ENCODE data around the gene SHISA6.

SHISA6 gene

GRCh38 chr17:11240841-11241610 is at the start of gene SHISA6:
Gene SHISA6, plus strand, starts transcription at chr17:11241213.
- DNase-seq, result no peak

- DNase-seq, result no peak
Measured at GRCh38 chr17:11195801-11196200, 45.2 kb upstream of the SHISA6 start.

GRCh38 chr17:11204991-11205390 is 36.0 kb upstream of the SHISA6 start:
- no peak for DNase-seq

GRCh38 chr17:11205659-11206058 is 35.4 kb upstream of the SHISA6 start:
- DNase-seq, result no peak

- no peak for DNase-seq
Measured at GRCh38 chr17:11209906-11210305, 31.1 kb upstream of the SHISA6 start.

- DNase-seq, result no peak
Measured at GRCh38 chr17:11212792-11213191, 28.2 kb upstream of the SHISA6 start.

GRCh38 chr17:11216976-11217375 is 24.0 kb upstream of the SHISA6 start:
- no peak for DNase-seq

GRCh38 chr17:11221196-11221595 is 19.8 kb upstream of the SHISA6 start:
- no peak for DNase-seq

GRCh38 chr17:11221721-11222120 is 19.3 kb upstream of the SHISA6 start:
- DNase-seq, result no peak

GRCh38 chr17:11238705-11239104 is 2.3 kb upstream of the SHISA6 start:
- DNase-seq, result no peak

GRCh38 chr17:11239379-11239970 is 1.5 kb upstream of the SHISA6 start:
- DNase-seq, result no peak

GRCh38 chr17:11240041-11240840 is 772 bp upstream of the SHISA6 start:
- DNase-seq, result no peak

- DNase-seq, result no peak
Measured at GRCh38 chr17:11241611-11242226, 706 bp downstream of the SHISA6 start.

- no peak for DNase-seq
Measured at GRCh38 chr17:11242411-11242810, 1.4 kb downstream of the SHISA6 start.

- no peak for DNase-seq
Measured at GRCh38 chr17:11244776-11245175, 3.8 kb downstream of the SHISA6 start.

- DNase-seq, result no peak
Measured at GRCh38 chr17:11245187-11245586, 4.2 kb downstream of the SHISA6 start.

- DNase-seq, result no peak
Measured at GRCh38 chr17:11245791-11246190, 4.8 kb downstream of the SHISA6 start.

- no peak for DNase-seq
Measured at GRCh38 chr17:11250161-11250560, 9.1 kb downstream of the SHISA6 start.

GRCh38 chr17:11251561-11252107 is 10.6 kb downstream of the SHISA6 start:
- DNase-seq, result no peak

- no peak for DNase-seq
Measured at GRCh38 chr17:11252146-11252545, 11.1 kb downstream of the SHISA6 start.

GRCh38 chr17:11256877-11257276 is 15.9 kb downstream of the SHISA6 start:
- DNase-seq, result no peak

- no peak for DNase-seq
Measured at GRCh38 chr17:11264183-11264871, 23.3 kb downstream of the SHISA6 start.

Measured in DMS153 (cell line).